ENCODE data around the gene HERC6. TPM values are rescaled to one million over a fixed set of nuclear protein-coding genes. Genes with fewer than 3 reads are reported as not detected.

Gene HERC6
- total and polyA plus RNA-seq, 2 of the 8 experiments (the other 6 are each of a cell fraction or from before 2014, with no cell fraction given), result 3.7 to 3.8 TPM

- Histone ChIP-seq H3K23me2 (ENCODE audit: low read depth, low read length) (no peaks in the 10 kb centered on the region), H3K79me2 (ENCODE audit: control insufficient read depth in 1 of 2, insufficient read depth in 2 of 2, low read length in 2 of 2) (no peaks in the 10 kb centered on the region), H2AFZ (ENCODE audit: low read length) (no peak overlapping the region), H3K23ac (ENCODE audit: insufficient read length) (no peak overlapping the region), H3K27me3 (replicated peaks in 1 of 4; ENCODE audit: control insufficient read depth in 3 of 4, extremely low read depth in 1 of 4, insufficient read depth in 3 of 4, low read length in 3 of 4) (no peaks in the 10 kb centered on the region), H2BK12ac (ENCODE audit: low read depth, low read length) (no peak overlapping the region), H3K79me1 (ENCODE audit: low read depth, low read length) (no peaks in the 10 kb centered on the region), H2AK5ac (ENCODE audit: low read depth, low read length) (no peak overlapping the region), H4K20me1 (replicated peaks in 1 of 2; ENCODE audit: control insufficient read depth in 1 of 2, insufficient read depth in 2 of 2, low read length in 2 of 2) (no peaks in the 10 kb centered on the region), H3K14ac (ENCODE audit: insufficient read length) (no peak overlapping the region), H2BK15ac (ENCODE audit: low read length) (no peak overlapping the region), H2BK120ac (replicated peaks; ENCODE audit: low read depth, low read length) (no peak overlapping the region), H3K9ac (replicated peaks in 1 of 4; ENCODE audit: extremely low read depth in 1 of 4, low read depth in 3 of 4, low read length in 3 of 4) (no peak overlapping the region), H3K36me3 (ENCODE audit: control insufficient read depth in 2 of 4, insufficient read depth in 4 of 4, low read length in 3 of 4) (no peaks in the 10 kb centered on the region), H4K5ac (ENCODE audit: insufficient read length, low read depth, low read length) (no peak overlapping the region), H3K4me3 (ENCODE audit: extremely low read depth in 1 of 4, insufficient read depth in 2 of 4, low read depth in 3 of 4, low read length in 4 of 4) (no peak overlapping the region), H3K4ac (replicated peaks; ENCODE audit: insufficient read length, low read depth, low read length) (no peak overlapping the region), H3K4me2 (ENCODE audit: insufficient read depth in 1 of 2, low read depth in 2 of 2, low read length in 2 of 2) (no peak overlapping the region), H2BK20ac (ENCODE audit: low read length) (no peak overlapping the region), H2BK5ac (ENCODE audit: low read depth, low read length) (no peak overlapping the region), H3K4me1 (replicated peaks in 1 of 4; ENCODE audit: control insufficient read depth in 3 of 4, insufficient read depth in 4 of 4, low read length in 3 of 4) (no peaks in the 10 kb centered on the region), H3K18ac (ENCODE audit: extremely low read depth, low read length) (no peak overlapping the region), H4K91ac (replicated peaks; ENCODE audit: insufficient read length, low read length) (no peak overlapping the region), H3K27ac (ENCODE audit: low read depth, low read length) (no peak overlapping the region), H3K9me3 (ENCODE audit: insufficient read depth in 2 of 2, low read depth in 1 of 2, low read length in 1 of 2) (no peaks in the 10 kb centered on the region), H4K8ac (ENCODE audit: extremely low read depth, insufficient read depth, low read length) (no peak overlapping the region), H3K56ac (replicated peaks; ENCODE audit: insufficient read length, low read depth, low read length) (no peak overlapping the region)
- DNase-seq (ENCODE audit: low read depth in 1 of 2, low spot score in 2 of 2), result no peak
- WGBS, 2 experiments (ENCODE audit: extremely low coverage in 1 of 2, insufficient coverage in 1 of 2, insufficient read length in 1 of 2, insufficient replicate concordance in 2 of 2, low coverage in 1 of 2, low lambda C conversion rate in 2 of 2, missing lambda C conversion rate in 1 of 2), result 94 to 100% methylated on average over 1 to 2 of the region's 2 CpGs
- no peak for FAIRE-seq
- ChIA-PET CTCF (ENCODE audit: partially characterized antibody) (interaction anchor here (0.9 to 1.9 kb wide), 2 partner anchors 21 to 266 kb away, joined by 4 to 5 read pairs; partner anchors contain the start of gene HERC5), POLR2A (ENCODE audit: partially characterized antibody) (no interaction called here)
- TF ChIP-seq POLR2A (IDR thresholded peaks at IDR 0.05; ENCODE audit: control extremely low read depth in 1 of 2, low read depth in 2 of 2, low read length in 2 of 2), result no peak
- no peak for TF ChIP-seq EZH2 (IDR thresholded peaks at IDR 0.05; ENCODE audit: low read depth, low read length, severe bottlenecking)
- TF ChIP-seq BACH1 (IDR thresholded peaks at IDR 0.05; ENCODE audit: low read length), result no peak
- TF ChIP-seq TAF1 (IDR thresholded peaks at IDR 0.05; ENCODE audit: low read depth, low read length), result no peak
- no peak for TF ChIP-seq HDAC6 (IDR thresholded peaks at IDR 0.05; ENCODE audit: low read depth, low read length)
- TF ChIP-seq SAP30 (IDR thresholded peaks at IDR 0.05; ENCODE audit: insufficient read depth, insufficient replicate concordance, low read length), result no peak
- no peak for TF ChIP-seq BCL11A (IDR thresholded peaks at IDR 0.05; ENCODE audit: low read depth in 2 of 2, low read length in 2 of 2)
- no peak for TF ChIP-seq CTBP2 (IDR thresholded peaks at IDR 0.05; ENCODE audit: borderline replicate concordance, insufficient read depth, insufficient read length, low read length)
- TF ChIP-seq SP4 (IDR thresholded peaks at IDR 0.05; ENCODE audit: low read length), result no peak
These were observed 99.6 kb downstream of the HERC6 start for GRCh38 chr4:88478247-88478646.

Data from H1 (cell line).